Measurements from ENCODE around the gene SLC38A4. TPM values are rescaled to one million over a fixed set of nuclear protein-coding genes. Genes with fewer than 3 reads are reported as not detected.

SLC38A4 gene
- total RNA-seq, 1 experiment from 2014 or later, result 0.96 TPM

DNA sequence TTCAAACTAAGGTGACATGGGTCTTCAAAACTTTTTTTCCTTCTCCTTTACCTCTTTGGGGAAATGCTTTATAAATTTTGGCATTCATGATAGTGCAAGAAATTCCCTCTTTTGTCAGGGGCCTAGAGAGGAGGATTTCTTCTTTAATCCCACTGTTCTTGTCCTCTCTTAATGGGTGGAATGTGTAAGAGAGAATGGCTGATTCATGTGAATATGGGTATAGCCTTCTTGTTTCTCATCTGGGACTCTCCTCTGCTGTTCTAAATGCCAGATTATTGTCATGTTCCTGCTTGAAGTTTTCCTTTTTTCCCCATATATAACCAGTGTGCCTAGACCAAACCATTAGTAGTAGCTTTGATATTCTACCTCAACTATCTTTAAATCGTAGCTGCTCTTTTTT, 46.7 kb downstream of the SLC38A4 start:
- H4K91ac ChIP-seq (ENCODE audit: insufficient read length, low read depth, low read length), result no peak overlapping the region
- H2BK12ac ChIP-seq (ENCODE audit: insufficient read length, low read depth, low read length), result no peak overlapping the region
- H3K56ac ChIP-seq (ENCODE audit: insufficient read length, low read depth, low read length), result no peak overlapping the region
- no peak overlapping the region for H2AFZ ChIP-seq (ENCODE audit: low read length)
- no peaks in the 10 kb centered on the region for H3K27me3 Mint-ChIP-seq (ENCODE audit: low read depth)
- H3K4me1 ChIP-seq (ENCODE audit: insufficient read depth, low read length), result no peaks in the 10 kb centered on the region
- DNase-seq, result no peak
- no peaks in the 10 kb centered on the region for H3K27me3 ChIP-seq (ENCODE audit: insufficient read depth, low read length)
- TF ChIP-seq, protein P1, sequence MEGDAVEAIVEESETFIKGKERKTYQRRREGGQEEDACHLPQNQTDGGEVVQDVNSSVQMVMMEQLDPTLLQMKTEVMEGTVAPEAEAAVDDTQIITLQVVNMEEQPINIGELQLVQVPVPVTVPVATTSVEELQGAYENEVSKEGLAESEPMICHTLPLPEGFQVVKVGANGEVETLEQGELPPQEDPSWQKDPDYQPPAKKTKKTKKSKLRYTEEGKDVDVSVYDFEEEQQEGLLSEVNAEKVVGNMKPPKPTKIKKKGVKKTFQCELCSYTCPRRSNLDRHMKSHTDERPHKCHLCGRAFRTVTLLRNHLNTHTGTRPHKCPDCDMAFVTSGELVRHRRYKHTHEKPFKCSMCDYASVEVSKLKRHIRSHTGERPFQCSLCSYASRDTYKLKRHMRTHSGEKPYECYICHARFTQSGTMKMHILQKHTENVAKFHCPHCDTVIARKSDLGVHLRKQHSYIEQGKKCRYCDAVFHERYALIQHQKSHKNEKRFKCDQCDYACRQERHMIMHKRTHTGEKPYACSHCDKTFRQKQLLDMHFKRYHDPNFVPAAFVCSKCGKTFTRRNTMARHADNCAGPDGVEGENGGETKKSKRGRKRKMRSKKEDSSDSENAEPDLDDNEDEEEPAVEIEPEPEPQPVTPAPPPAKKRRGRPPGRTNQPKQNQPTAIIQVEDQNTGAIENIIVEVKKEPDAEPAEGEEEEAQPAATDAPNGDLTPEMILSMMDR (conservative IDR thresholded peaks at IDR 0.05), result no peak
- no peak overlapping the region for H4K8ac ChIP-seq (replicated peaks; ENCODE audit: insufficient read length, low read depth, low read length)
- no peaks in the 10 kb centered on the region for H3K23me2 ChIP-seq (ENCODE audit: insufficient read length, low read depth, low read length, poor library complexity, severe bottlenecking)
- H3K27ac ChIP-seq (ENCODE audit: insufficient read length, low read depth, low read length), result no peak overlapping the region
- H2BK20ac ChIP-seq (ENCODE audit: low read depth, low read length, poor library complexity, severe bottlenecking), result no peak overlapping the region
- H3K4ac ChIP-seq (ENCODE audit: low read depth, low read length), result no peak overlapping the region
- H2BK120ac ChIP-seq (ENCODE audit: low read depth, low read length, poor library complexity, severe bottlenecking), result no peak overlapping the region
- H2BK15ac ChIP-seq (ENCODE audit: low read depth, low read length), result no peak overlapping the region
- no CpG with 5 or more reads among the region's 1 CpG for WGBS (ENCODE audit: extremely low coverage, insufficient read length, low lambda C conversion rate)
- no peak overlapping the region for H3K4me2 ChIP-seq (ENCODE audit: insufficient read depth, insufficient read length, low read length)
- H3K23ac ChIP-seq (ENCODE audit: insufficient read length, low read depth, low read length), result no peak overlapping the region
- H3K14ac ChIP-seq (ENCODE audit: insufficient read depth, low read length), result no peak overlapping the region
- no peaks in the 10 kb centered on the region for H3K79me1 ChIP-seq (ENCODE audit: insufficient read depth, low read depth, low read length, poor library complexity, severe bottlenecking)
- no peak overlapping the region for H4K5ac ChIP-seq (ENCODE audit: insufficient read length, low read depth, low read length)
- H2AK5ac ChIP-seq (ENCODE audit: insufficient read length, low read length), result no peak overlapping the region
- H3T11ph ChIP-seq (ENCODE audit: low read length), result no peak overlapping the region
- no peak overlapping the region for H3K18ac ChIP-seq (ENCODE audit: insufficient read length, low read depth, low read length)
- H3K9ac ChIP-seq (ENCODE audit: extremely low read depth, insufficient read length, low read length), result no peak overlapping the region
- no peaks in the 10 kb centered on the region for H4K20me1 ChIP-seq (ENCODE audit: control insufficient read depth, insufficient read depth, insufficient read length)
- no peak overlapping the region for H3K27ac Mint-ChIP-seq
- no peaks in the 10 kb centered on the region for H3K36me3 Mint-ChIP-seq (ENCODE audit: insufficient read depth in 1 of 3, low read depth in 3 of 3)
- H3K9me3 Mint-ChIP-seq, result no peaks in the 10 kb centered on the region
- no peaks in the 10 kb centered on the region for H3K79me2 ChIP-seq (ENCODE audit: insufficient read depth, low read length)
- peaks cover 0 to 7% of the 10 kb centered on the region in 2 experiments; a peak in 2 of 4 replicates for H3K4me1 Mint-ChIP-seq
- no peaks in the 10 kb centered on the region for H3K9me3 ChIP-seq (ENCODE audit: control insufficient read depth, low read depth, low read length)
- H3K4me3 Mint-ChIP-seq, result no peak overlapping the region
- no peak overlapping the region for H2BK5ac ChIP-seq (ENCODE audit: insufficient read length, low read length)
